ENCODE results near the gene KRTAP12-2.

The KRTAP12-2 gene

GRCh38 chr21:44616591-44616926 is 50.2 kb downstream of the KRTAP12-2 start:
- ChIA-PET CTCF (no interaction called here), POLR2A (ENCODE audit: low non-redundant PET) (no interaction called here)
- TF ChIP-seq CTCF (conservative IDR thresholded peaks at IDR 0.05; ENCODE audit: low read depth), result no peak
- H3K27ac ChIP-seq, result no peak overlapping the region
- DNase-seq (ENCODE audit: low spot score), result peak; percentile 9
